C4-2B (cell line): ENCODE measurements around the gene ZFAND2A.
A peak's percentile ranks its signal among the peaks of the same experiment; 100 is the strongest.
"Not testable (repeated sequence)": the region's sequence is repeated elsewhere in the genome, so short reads cannot be mapped to it uniquely, and the experiment has no call there.

Experiments used
- H3K27ac ChIP-seq: fragments of 450-650 bp; 2 replicates; pipeline ENCODE4 v1.5.1; 2017
- ZFX ChIP-seq: fragments of 450-650 bp; IDR thresholded peaks from 2 replicates; pipeline ENCODE4 v1.6.1; 2017
- TF ChIP-seq, protein P1 (sequence below): fragments of 450-650 bp; conservative IDR thresholded peaks from 2 replicates; pipeline ENCODE4 v1.5.1; 2017; ENCODE audit warnings: mild to moderate bottlenecking

The ZFAND2A gene

DNA sequence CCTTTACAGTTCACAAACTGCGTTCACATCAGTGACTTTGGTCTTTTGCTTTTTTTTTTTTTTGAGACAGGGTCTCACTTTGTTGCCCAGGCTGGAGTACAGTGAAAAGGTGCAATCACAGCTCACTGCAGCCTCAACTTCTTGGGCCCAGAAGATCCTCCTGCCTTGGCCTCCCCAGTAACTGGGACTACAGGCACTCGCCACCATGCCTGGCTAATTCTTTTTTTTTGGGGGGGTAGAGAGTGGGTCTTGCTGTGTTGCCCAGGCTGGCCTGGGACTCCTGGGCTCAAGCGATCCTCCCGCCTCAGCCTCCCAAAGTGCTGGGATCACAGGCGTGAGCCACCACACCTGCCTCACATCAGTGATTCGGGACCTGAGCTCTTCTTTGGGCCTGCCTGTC lies 37.0 kb upstream of the ZFAND2A start:
- H3K27ac ChIP-seq = no peak overlapping the region
- no peak for TF ChIP-seq ZFX
- TF ChIP-seq, protein P1, sequence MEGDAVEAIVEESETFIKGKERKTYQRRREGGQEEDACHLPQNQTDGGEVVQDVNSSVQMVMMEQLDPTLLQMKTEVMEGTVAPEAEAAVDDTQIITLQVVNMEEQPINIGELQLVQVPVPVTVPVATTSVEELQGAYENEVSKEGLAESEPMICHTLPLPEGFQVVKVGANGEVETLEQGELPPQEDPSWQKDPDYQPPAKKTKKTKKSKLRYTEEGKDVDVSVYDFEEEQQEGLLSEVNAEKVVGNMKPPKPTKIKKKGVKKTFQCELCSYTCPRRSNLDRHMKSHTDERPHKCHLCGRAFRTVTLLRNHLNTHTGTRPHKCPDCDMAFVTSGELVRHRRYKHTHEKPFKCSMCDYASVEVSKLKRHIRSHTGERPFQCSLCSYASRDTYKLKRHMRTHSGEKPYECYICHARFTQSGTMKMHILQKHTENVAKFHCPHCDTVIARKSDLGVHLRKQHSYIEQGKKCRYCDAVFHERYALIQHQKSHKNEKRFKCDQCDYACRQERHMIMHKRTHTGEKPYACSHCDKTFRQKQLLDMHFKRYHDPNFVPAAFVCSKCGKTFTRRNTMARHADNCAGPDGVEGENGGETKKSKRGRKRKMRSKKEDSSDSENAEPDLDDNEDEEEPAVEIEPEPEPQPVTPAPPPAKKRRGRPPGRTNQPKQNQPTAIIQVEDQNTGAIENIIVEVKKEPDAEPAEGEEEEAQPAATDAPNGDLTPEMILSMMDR = no peak

DNA sequence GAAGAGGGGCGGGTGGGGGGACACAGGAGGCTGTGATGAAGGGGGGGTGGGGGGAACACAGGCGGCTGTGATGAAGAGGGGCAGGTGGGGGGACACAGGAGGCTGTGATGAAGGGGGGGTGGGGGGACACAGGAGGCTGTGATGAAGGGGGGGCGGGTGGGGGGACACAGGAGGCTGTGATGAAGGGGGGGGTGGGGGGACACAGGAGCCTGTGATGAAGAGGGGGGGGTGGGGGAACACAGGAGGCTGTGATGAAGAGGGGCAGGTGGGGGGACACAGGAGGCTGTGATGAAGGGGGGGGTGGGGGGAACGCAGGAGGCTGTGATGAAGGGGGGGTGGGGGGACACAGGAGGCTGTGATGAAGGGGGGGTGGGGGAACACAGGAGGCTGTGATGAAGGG lies 36.4 kb upstream of the ZFAND2A start:
- H3K27ac ChIP-seq = not testable (repeated sequence)

DNA sequence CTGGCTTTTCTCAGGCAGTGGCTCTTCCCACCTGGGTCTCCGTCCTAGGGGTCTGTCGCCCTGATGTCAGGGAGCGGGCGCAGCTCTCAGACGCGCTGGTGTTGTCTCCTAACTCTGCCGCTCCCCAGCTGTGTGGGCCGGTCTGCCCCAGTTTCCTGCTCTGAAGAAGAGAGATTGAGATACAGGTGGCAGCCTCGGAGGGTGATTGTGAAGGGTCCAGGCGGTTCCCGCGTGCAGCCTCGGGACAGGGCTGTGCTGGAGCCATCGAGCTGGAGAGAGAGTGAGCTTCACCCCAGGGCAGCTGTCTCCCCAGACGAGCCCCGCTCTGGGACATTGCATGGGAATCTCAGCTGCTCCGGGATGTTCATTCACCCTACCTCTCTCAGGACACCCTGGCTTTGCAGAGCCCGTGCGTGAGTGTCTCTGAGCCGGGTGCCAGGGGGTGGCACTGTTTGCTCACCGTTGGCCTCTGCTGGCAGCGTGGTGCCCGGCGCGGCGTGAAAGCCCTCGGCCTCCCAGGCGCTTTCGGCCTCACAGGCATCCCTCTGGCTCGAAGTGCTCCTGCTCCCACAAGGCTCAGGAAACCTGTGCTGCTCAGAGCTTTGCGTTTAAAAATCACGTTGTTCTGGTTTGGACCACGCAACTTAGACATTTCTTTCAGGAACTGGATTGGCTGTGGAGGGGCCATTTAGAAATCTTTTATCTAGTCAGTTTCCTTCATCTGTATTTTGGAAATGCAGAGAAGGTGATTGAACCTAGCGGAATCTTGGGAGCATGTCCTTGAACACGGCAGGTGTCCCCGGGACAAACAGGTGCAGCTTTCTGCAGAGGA lies 33.8 kb upstream of the ZFAND2A start:
- no peak overlapping the region for H3K27ac ChIP-seq
- no peak for TF ChIP-seq ZFX
- TF ChIP-seq, protein P1 = peak; percentile 84

DNA sequence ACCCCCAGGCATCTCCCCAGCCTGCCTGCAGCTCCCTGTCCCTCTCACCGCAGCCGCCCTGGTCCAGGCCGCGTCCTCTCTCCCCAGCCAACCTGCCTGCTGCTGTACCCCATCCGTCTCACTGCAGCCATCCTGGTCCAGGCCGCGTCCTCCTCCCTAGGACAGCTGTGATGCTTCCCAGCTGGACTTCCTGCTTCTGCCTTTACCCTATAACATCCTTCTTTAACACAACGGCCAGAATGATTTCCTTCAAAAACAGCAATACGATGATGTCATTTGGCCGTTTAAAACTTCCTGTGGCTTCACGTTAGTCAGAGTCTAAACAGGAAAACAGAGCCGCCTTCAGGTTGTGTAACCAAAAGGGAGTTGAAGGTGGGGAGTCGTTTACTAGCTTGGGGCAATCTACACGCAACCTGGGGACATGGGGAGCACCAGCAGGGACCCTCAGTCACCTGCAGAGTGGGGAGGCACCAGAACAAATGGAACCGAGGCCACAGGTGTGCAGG lies 32.2 kb upstream of the ZFAND2A start:
- H3K27ac ChIP-seq = no peak overlapping the region
- TF ChIP-seq ZFX = no peak
- TF ChIP-seq, protein P1 = no peak

DNA sequence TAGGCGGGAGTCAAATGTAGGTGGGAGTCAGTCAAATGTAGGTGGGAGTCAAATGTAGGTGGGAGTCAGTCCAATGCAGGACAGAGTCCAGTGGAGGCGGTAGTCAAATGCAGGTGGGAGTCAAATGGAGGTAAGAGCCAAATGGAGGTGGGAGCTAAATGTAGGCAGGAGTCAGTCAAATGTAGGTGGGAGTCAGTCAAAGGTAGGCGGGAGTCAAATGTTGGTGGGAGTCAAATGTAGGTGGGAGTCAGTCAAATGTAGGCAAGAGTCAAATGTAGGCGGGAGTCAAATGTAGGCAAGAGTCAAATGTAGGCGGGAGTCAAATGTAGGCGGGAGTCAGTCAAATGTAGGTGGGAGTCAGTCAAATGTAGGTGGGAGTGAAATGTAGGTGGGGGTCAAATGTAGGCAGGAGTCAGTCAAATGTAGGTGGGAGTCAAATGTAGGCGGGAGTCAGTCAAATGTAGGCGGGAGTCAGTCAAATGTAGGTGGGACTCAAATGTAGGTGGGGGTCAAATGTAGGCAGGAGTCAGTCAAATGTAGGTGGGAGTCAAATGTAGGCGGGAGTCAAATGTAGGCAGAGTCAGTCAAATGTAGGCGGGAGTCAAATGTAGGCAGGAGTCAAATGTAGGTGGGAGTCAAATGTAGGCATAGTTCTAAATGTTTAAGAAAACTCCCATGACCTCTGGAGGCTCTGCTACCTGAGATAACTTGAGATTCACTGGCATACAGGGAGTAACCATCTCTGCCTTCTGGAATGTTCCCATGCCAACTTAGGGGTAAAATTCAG lies 30.2 kb upstream of the ZFAND2A start:
- no peak overlapping the region for H3K27ac ChIP-seq
- no peak for TF ChIP-seq ZFX
- TF ChIP-seq, protein P1 = no peak

DNA sequence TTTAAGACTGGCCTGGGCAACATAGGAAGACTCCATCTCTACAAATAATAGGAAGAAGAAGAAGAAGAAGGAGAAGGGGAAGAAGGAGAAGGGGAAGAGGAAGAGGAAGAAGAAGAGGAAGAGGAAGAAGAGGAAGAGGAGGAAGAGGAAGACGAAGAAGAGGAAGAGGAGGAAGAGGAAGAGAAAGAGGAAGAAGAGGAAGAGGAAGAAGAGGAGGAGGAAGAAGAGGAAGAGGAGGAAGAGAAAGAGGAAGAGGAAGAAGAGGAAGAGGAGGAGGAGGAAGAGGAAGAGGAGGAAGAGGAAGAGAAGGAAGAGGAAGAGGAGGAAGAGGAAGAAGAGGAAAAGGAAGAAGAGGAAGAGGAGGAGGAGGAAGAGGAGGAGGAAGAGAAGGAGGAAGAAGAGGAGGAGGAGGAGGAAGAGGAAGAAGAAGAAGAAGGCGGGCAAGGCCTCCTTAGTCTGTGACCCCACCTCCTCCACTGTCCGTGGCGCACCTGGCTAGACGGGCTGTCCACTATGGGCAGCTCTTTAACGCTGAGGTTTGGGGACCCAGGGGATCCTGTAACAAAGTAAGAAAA lies 28.8 kb upstream of the ZFAND2A start:
- H3K27ac ChIP-seq = no peak overlapping the region
- no peak for TF ChIP-seq ZFX
- TF ChIP-seq, protein P1 = no peak

DNA sequence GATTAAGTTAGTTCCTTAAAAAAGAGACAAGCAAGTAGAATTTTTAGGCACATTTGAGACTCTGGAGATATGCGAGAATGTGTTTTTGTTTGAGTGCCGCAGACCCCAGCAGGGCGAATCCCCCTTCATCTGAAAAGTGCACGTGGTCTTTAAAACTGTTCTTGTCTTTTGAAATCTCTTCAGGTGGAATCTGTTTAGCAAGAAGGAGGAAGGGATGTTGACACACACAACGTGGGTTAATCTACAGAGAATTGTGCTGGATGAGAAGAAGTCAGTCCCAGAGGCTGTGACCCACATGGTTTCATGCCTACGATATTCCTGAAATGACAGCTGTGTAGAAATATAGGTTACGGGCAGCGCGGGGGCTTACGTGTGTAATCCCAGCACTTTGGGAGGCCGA lies 27.1 kb upstream of the ZFAND2A start:
- TF ChIP-seq, protein P1 = no peak
- TF ChIP-seq ZFX = no peak
- H3K27ac ChIP-seq = no peak overlapping the region
